HS-27A (cell line): ENCODE measurements around the gene LRRC34.

Experiments used
- DNase-seq: peaks from one replicate; pipeline ENCODE4 v3.0.0-alpha.2; 2012; ENCODE audit warnings: low read depth, missing footprints

The LRRC34 gene

GRCh38 chr3:169813757-169814517 is 1.2 kb upstream of the LRRC34 start:
- no peak for DNase-seq

GRCh38 chr3:169813278-169813677 is 574 bp upstream of the LRRC34 start:
- DNase-seq: no peak

GRCh38 chr3:169811631-169812331 is 923 bp downstream of the LRRC34 start:
- no peak for DNase-seq

- no peak for DNase-seq
These were observed 3.4 kb downstream of the LRRC34 start for GRCh38 chr3:169809230-169809795.

GRCh38 chr3:169804681-169805080 is 8.0 kb downstream of the LRRC34 start:
- DNase-seq: no peak

- no peak for DNase-seq
These were observed 20.3 kb downstream of the LRRC34 start for GRCh38 chr3:169792359-169792758.

GRCh38 chr3:169790687-169791429 is 21.8 kb downstream of the LRRC34 start:
- no peak for DNase-seq

GRCh38 chr3:169790219-169790618 is 22.5 kb downstream of the LRRC34 start:
- DNase-seq: no peak

GRCh38 chr3:169787791-169788190 is 24.9 kb downstream of the LRRC34 start:
- DNase-seq: no peak

GRCh38 chr3:169787120-169787519 is 25.6 kb downstream of the LRRC34 start:
- no peak for DNase-seq

GRCh38 chr3:169781209-169781855 is 31.4 kb downstream of the LRRC34 start:
- no peak for DNase-seq

GRCh38 chr3:169780742-169781141 is 32.0 kb downstream of the LRRC34 start:
- no peak for DNase-seq

GRCh38 chr3:169777822-169778221 is 34.9 kb downstream of the LRRC34 start:
- DNase-seq: no peak

GRCh38 chr3:169774186-169774585 is 38.5 kb downstream of the LRRC34 start:
- DNase-seq: no peak

GRCh38 chr3:169772897-169773816 is 39.5 kb downstream of the LRRC34 start, which contains the start of gene MYNN:
Gene MYNN, plus strand, starts transcription at chr3:169773396. Its CDS starts 900 bp downstream, at chr3:169774296.
- peak; percentile 83 for DNase-seq

- DNase-seq: peak; percentile 79
These were observed 40.3 kb downstream of the LRRC34 start for GRCh38 chr3:169772305-169772896.

GRCh38 chr3:169771497-169772304 is 41.0 kb downstream of the LRRC34 start:
- DNase-seq: peak; percentile 85

GRCh38 chr3:169769287-169770181 is 43.2 kb downstream of the LRRC34 start, which contains the start of gene ACTRT3:
Gene ACTRT3, minus strand, starts transcription at chr3:169769561. Its CDS starts 41 bp downstream, at chr3:169769520.
- DNase-seq: no peak
